Measurements from ENCODE around the gene E2F1. TPM values are rescaled to one million over a fixed set of nuclear protein-coding genes. Genes with fewer than 3 reads are reported as not detected.

E2F1 gene
- total and polyA plus RNA-seq, 3 experiments from 2014 or later = 0.52 to 72.3 (median 68.8) TPM

DNA sequence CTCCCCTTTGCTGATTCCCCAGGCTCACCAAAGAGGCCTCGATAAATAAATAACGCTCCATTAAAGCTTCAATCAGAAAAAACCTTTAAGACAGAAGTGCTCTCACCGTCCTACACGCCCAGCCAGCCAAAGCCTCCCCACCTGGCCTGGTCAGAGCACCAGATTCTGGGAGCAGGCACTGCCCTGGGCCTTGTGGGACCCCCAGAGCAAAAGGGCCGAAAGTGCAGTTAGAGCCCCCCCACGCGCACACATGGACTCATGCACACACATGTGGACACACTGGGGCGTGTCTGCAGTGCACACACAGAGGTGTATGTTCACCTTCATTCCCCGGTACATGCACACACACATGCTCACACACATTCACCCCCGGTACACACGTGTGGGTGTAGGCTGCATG is 10.1 kb downstream of the E2F1 start:
- Mint-ChIP-seq H3K4me3 (peak overlapping the region in 4 of 7 donors; percentile 3 to 77 (median 31)), H3K27me3 (no peaks in the 10 kb centered on the region), H3K4me1 (peaks cover 36 to 57% (median 56%) of the 10 kb centered on the region in 3 donors), H3K27ac (peak overlapping the region in 1 of 8 donors; percentile 2), H3K36me3 (peaks cover 0 to 2% (median 0%) of the 10 kb centered on the region in 3 donors), H3K9me3 (no peaks in the 10 kb centered on the region)
- Histone ChIP-seq H3K4me1 (ENCODE audit: insufficient read depth, low read length) (peaks cover 52% of the 10 kb centered on the region), H3K4me3 (ENCODE audit: low read length) (no peak overlapping the region), H3K27me3 (ENCODE audit: insufficient read depth, low read length, poor library complexity, severe bottlenecking) (no peaks in the 10 kb centered on the region), H3K36me3 (ENCODE audit: insufficient read depth, low read length) (no peaks in the 10 kb centered on the region), H3K9me3 (ENCODE audit: low read length) (no peaks in the 10 kb centered on the region), H3K27ac (ENCODE audit: low read depth, low read length) (no peak overlapping the region)
- ChIA-PET CTCF (interaction anchor here (1.1 to 2.0 kb wide), 2 partner anchors 9 to 10 kb away, joined by 5 to 10 read pairs; partner anchors contain the start of gene ACTL10), POLR2A (no interaction called here)
- DNase-seq = no peak

DNA sequence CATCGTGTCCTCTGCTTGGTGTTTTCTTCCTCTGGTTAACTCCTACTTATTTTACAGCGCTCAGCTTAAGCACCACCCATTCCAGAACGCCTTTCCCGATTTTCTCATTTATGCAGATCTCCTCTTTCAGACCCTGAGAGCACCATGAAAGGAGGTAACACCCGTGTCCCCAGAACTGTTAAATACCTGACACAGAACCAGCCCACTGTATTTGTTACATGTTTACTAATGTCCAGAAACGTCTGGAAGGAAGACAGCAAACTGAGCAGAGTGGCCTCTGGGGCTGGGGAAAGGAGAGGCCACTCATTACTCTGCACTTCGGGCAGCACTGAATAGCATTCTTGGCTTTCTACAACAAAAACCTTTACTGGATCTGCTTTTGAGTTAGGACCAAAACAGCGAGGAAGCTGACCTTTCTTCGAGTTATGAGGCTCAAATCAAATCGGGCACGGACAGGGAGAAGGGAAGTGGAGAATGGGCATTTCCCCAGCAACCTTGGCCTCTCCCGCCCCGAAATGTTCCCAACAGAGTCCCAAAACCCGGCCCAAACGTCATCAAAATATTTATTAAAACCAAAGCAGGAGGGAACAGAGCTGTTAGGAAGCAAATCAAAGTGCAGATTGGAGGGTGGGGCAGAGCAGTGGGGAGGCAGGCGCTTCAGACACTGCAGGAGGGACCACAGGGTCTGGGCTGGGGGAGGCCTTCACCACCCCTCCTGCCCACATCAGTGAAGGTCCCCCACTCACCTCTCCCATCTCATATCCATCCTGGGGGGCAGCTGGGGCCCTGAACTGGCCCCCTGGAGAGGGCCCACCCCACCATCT is 10.8 kb downstream of the E2F1 start:
- Histone ChIP-seq H3K27me3 (ENCODE audit: insufficient read depth, low read length, poor library complexity, severe bottlenecking) (no peaks in the 10 kb centered on the region), H3K4me1 (ENCODE audit: insufficient read depth, low read length) (peaks cover 50% of the 10 kb centered on the region), H3K36me3 (ENCODE audit: insufficient read depth, low read length) (no peaks in the 10 kb centered on the region), H3K9me3 (ENCODE audit: low read length) (no peaks in the 10 kb centered on the region), H3K27ac (ENCODE audit: low read depth, low read length) (no peak overlapping the region), H3K4me3 (ENCODE audit: low read length) (peak overlapping the region; percentile 52)
- no peak for DNase-seq
- Mint-ChIP-seq H3K36me3 (peaks cover 0 to 2% (median 0%) of the 10 kb centered on the region in 3 donors), H3K9me3 (no peaks in the 10 kb centered on the region), H3K4me1 (peaks cover 34 to 52% (median 49%) of the 10 kb centered on the region in 3 donors), H3K27ac (peak overlapping the region; percentile 1 to 91 (median 56)), H3K27me3 (no peaks in the 10 kb centered on the region), H3K4me3 (peak overlapping the region; percentile 64 to 90 (median 80))
- ChIA-PET CTCF (interaction anchor here (0.9 to 2.0 kb wide), 3 partner anchors 9 to 10 kb away, joined by 3 to 10 read pairs (median 5); partner anchors contain the start of gene ACTL10), POLR2A (no interaction called here)

- peaks cover 42% of the 10 kb centered on the region for H3K4me1 ChIP-seq (ENCODE audit: insufficient read depth, low read length)
- Mint-ChIP-seq H3K4me3 (peak within 1 kb of the TSS; percentile 76 to 93 (median 89)), H3K36me3 (peaks cover 0 to 2% (median 0%) of the 10 kb centered on the region in 3 donors), H3K27me3 (no peaks in the 10 kb centered on the region), H3K27ac (peak within 1 kb of the TSS; percentile 48 to 96 (median 86)), H3K9me3 (no peaks in the 10 kb centered on the region), H3K4me1 (peaks cover 29 to 43% (median 43%) of the 10 kb centered on the region in 3 donors)
- no peaks in the 10 kb centered on the region for H3K36me3 ChIP-seq (ENCODE audit: insufficient read depth, low read length)
- H3K4me3 ChIP-seq (ENCODE audit: low read length) = peak within 1 kb of the TSS; percentile 52
- POLR2A ChIA-PET = no interaction called here
- H3K27ac ChIP-seq (ENCODE audit: low read depth, low read length) = peak within 1 kb of the TSS; percentile 78
- CTCF ChIA-PET = interaction anchor here (0.9 to 2.0 kb wide), 2 partner anchors 8 to 10 kb away, joined by 3 to 10 read pairs; partner anchors contain the start of gene ACTL10
- DNase-seq = peak; percentile 44 to 68 (median 55)
- H3K27me3 ChIP-seq (ENCODE audit: insufficient read depth, low read length, poor library complexity, severe bottlenecking) = no peaks in the 10 kb centered on the region
- H3K9me3 ChIP-seq (ENCODE audit: low read length) = no peaks in the 10 kb centered on the region
Observed at GRCh38 chr20:33674294-33675135, 11.7 kb downstream of the E2F1 start, which contains the start of gene NECAB3. NECAB3 (minus strand) TSS chr20:33674428; CDS start chr20:33674352, 76 bp downstream.

DNA sequence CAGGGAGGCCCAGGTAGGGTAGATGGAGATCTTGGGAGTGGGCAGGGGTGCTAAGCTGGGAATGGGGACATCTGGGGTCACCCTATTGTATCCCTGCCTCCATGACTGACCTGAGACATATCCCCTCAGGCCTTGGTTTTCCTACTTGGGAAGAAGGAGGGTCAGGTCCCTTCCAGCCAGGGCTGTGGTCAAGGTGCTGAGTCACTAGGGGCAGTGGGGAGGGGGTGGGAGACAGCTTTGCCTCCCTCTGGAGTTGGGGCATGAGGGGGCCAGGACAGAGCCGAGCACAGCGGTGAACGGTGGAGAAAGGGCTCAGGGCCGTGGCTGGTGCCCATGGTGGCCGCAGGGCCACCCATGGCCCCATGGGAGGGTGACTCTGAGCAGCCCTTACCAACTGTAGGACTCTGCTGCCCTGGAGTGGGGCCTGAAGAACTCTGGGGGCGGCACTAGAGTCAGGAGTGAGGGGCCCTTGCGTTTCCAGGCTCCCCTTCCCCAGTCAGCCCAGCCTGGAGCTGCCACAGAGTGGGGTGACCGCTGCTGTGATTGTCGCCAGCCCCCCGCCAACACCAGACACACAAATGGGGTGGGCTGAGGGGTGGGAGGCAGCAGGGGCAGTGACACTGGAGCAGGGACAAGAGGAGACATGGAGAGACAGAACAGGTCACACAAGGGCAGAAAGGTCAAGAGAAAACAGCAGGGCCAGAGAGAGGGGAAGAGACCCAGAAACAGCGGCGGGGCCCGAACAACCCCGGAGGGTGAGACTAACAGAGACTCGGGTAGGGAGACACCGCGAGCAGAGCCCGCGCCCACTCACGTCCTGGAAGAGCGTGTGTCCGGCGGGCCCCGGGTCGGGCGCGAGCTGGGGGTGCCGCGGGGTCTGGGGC is 12.5 kb downstream of the E2F1 start:
- ChIA-PET POLR2A (no interaction called here), CTCF (no interaction called here)
- Histone ChIP-seq H3K9me3 (ENCODE audit: low read length) (no peaks in the 10 kb centered on the region), H3K4me3 (ENCODE audit: low read length) (peak overlapping the region; percentile 40), H3K27ac (ENCODE audit: low read depth, low read length) (peak overlapping the region; percentile 78), H3K27me3 (ENCODE audit: insufficient read depth, low read length, poor library complexity, severe bottlenecking) (no peaks in the 10 kb centered on the region), H3K36me3 (ENCODE audit: insufficient read depth, low read length) (no peaks in the 10 kb centered on the region), H3K4me1 (ENCODE audit: insufficient read depth, low read length) (peaks cover 33% of the 10 kb centered on the region)
- DNase-seq = no peak
- Mint-ChIP-seq H3K9me3 (no peaks in the 10 kb centered on the region), H3K4me1 (peaks cover 22 to 39% (median 34%) of the 10 kb centered on the region in 3 donors), H3K27ac (peak overlapping the region; percentile 37 to 96 (median 85)), H3K27me3 (no peaks in the 10 kb centered on the region), H3K4me3 (peak overlapping the region; percentile 68 to 93 (median 89)), H3K36me3 (peaks cover 0 to 2% (median 0%) of the 10 kb centered on the region in 3 donors)

DNA sequence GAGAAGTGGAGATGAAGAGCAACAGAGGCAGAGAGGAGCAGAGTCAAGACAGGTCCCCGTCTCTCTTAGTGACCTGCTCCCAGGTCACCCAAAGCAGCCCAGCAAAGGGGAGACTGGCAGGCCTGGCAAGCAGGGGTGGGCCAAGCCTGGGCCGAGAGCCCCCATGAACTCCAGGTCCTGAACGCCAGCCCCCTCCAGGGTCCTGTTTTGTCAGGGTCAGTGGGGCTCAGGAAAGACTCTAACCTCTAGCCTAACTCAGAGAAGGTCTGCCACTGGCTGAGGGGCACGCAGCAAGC is 13.1 kb downstream of the E2F1 start:
- ChIA-PET CTCF (no interaction called here), POLR2A (no interaction called here)
- no peak for DNase-seq
- H3K27me3 Mint-ChIP-seq = no peaks in the 10 kb centered on the region
- peaks cover 0 to 2% (median 0%) of the 10 kb centered on the region in 3 donors for H3K36me3 Mint-ChIP-seq
- no peaks in the 10 kb centered on the region for H3K9me3 ChIP-seq (ENCODE audit: low read length)
- H3K27me3 ChIP-seq (ENCODE audit: insufficient read depth, low read length, poor library complexity, severe bottlenecking) = no peaks in the 10 kb centered on the region
- H3K9me3 Mint-ChIP-seq = no peaks in the 10 kb centered on the region
- H3K27ac Mint-ChIP-seq = peak overlapping the region in 7 of 8 donors; percentile 37 to 96 (median 79)
- H3K4me3 ChIP-seq (ENCODE audit: low read length) = peak overlapping the region; percentile 40
- no peaks in the 10 kb centered on the region for H3K36me3 ChIP-seq (ENCODE audit: insufficient read depth, low read length)
- H3K4me3 Mint-ChIP-seq = peak overlapping the region; percentile 68 to 91 (median 89)
- peak overlapping the region; percentile 78 for H3K27ac ChIP-seq (ENCODE audit: low read depth, low read length)
- H3K4me1 ChIP-seq (ENCODE audit: insufficient read depth, low read length) = peaks cover 33% of the 10 kb centered on the region
- peaks cover 21 to 39% (median 33%) of the 10 kb centered on the region in 3 donors for H3K4me1 Mint-ChIP-seq

DNA sequence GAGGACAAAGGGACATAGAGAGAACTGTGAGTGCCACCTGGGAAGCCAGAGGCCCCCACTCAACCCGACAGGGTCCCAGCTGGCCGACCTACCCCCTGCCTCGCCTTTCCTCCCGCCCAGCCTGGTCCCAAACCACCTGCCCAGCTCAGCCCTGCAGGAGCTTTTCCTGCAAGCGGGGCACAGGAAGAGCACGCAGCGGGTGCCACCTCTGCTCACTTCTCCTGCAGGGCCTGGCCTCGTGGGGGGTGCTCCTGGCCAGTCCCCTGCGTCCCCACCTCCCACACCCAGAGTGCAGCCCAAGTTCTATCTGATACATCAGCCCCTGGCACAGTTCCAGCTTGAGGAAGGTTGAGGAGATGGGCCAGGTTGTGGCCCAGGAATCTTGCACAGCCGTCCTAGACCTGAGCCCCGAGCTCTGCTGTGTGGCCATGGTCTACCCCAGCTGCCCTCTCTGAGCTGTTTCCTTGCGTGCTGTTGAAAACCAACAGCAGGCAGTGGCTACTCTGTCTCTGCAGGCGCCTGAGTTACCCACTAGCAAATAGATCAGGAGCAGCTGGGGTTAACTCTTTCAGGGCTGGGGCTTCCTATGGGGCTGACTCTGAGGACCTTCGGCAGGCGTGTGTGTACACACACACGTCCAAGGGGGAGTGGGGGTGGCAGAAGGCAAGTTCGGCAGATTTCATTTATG is 13.6 kb downstream of the E2F1 start:
- POLR2A ChIA-PET = no interaction called here
- CTCF ChIA-PET = interaction anchor here (7.2 kb wide), 1 partner anchor 9 kb away, joined by 103 read pairs; no protein-coding TSS in a partner anchor
- peaks cover 0 to 2% (median 0%) of the 10 kb centered on the region in 3 donors for H3K36me3 Mint-ChIP-seq
- no peak for DNase-seq
- peaks cover 21 to 38% (median 32%) of the 10 kb centered on the region in 3 donors for H3K4me1 Mint-ChIP-seq
- H3K4me3 Mint-ChIP-seq = peak overlapping the region; percentile 68 to 91 (median 89)
- peak overlapping the region; percentile 78 for H3K27ac ChIP-seq (ENCODE audit: low read depth, low read length)
- no peak overlapping the region for H3K4me3 ChIP-seq (ENCODE audit: low read length)
- H3K36me3 ChIP-seq (ENCODE audit: insufficient read depth, low read length) = no peaks in the 10 kb centered on the region
- no peaks in the 10 kb centered on the region for H3K27me3 ChIP-seq (ENCODE audit: insufficient read depth, low read length, poor library complexity, severe bottlenecking)
- H3K27ac Mint-ChIP-seq = peak overlapping the region in 7 of 8 donors; percentile 52 to 96 (median 68)
- no peaks in the 10 kb centered on the region for H3K27me3 Mint-ChIP-seq
- H3K9me3 Mint-ChIP-seq = no peaks in the 10 kb centered on the region
- no peaks in the 10 kb centered on the region for H3K9me3 ChIP-seq (ENCODE audit: low read length)
- H3K4me1 ChIP-seq (ENCODE audit: insufficient read depth, low read length) = peaks cover 30% of the 10 kb centered on the region
